ENCODE measurements around the gene POLR1A.

POLR1A gene

DNA sequence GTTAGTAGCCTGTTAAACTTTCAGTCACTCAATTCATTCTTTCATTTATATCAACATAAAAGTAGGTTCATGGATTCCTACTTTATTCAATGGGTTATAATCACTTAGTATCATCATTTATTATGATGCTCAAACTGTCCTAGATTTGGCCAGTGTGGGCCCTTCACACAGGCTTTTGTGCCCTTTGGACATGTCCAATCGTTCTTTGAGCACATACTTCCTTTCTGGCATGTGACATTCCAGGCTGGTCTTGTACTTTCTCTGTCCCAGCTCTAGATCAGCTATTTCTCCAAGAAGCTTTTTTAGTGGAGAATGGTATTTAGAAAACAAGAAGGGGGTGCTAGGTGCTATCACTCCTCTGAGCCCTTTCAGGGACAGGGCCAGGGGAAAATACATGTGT, 11.5 kb downstream of the POLR1A start:
- no peak for DNase-seq

DNA sequence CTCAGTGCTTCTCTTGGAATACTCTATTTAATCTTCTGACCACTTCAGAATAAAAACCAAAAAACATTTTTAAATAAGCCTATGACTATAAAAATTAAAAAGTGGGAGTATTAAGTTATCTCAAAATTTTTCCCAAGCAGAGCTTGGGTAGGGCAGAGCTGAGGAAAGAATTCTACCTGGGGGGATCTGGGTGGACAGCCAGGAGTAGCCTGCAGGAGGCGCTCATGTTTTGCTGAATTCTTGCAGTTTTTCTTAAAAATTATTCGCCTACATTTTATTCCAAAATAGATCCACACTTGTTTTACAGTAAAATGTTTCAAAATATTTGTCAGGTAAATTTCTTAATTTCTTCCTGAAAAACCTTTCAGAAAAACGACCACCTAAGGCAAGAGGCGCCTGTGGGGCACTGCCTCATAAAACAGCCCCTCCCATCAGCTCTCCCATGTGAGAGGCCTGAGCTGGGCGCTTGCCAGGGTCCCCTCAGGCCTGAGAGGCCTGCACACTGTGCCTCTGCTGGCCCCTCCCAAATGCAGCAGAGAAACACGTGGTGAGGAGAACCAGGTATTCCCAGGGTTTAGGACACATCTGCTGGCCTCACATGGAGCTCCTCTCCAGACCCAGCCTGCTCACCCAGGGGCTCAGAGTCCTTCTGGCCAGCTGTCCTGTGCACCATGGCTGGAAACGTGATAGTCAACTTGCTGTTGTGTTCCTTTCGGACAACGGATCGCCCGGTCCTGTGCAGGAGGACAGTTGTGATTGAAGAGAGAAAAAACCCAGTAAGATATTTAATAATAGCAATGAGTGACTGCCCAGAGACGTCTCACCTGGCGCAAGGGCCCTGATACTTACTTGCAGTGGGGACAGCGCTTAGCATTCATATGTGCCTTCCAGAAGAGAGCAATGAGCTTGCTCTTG, 17.5 kb downstream of the POLR1A start:
- no peak for DNase-seq

- DNase-seq = no peak
Measured at GRCh38 chr2:86082756-86083155, 22.9 kb downstream of the POLR1A start.

DNA sequence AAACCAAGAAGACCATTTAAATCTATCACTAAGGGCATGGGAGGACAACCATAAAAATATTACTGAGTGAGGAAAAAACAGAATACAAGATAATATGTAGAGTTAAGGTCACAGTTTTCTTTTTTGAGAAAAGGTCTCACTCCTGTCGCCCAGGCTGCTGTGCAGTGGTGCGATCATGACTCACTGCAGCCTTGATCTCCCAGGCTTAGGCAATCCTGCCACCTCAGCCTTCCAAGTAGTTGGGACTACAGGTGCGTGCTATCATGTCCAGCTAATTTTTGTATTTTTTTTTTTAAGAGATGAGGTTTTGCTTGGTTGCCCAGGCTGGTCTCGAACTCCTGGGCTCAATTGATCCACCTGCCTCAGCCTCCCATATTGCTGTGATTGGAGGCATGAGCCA, 24.0 kb downstream of the POLR1A start:
- DNase-seq = no peak

GRCh38 chr2:86079981-86080911, 25.4 kb downstream of the POLR1A start:
- peak; percentile 10 to 64 for DNase-seq

- peak in 1 of 2 experiments; percentile 11 for DNase-seq
Measured at GRCh38 chr2:86078774-86079545, 26.7 kb downstream of the POLR1A start.

DNA sequence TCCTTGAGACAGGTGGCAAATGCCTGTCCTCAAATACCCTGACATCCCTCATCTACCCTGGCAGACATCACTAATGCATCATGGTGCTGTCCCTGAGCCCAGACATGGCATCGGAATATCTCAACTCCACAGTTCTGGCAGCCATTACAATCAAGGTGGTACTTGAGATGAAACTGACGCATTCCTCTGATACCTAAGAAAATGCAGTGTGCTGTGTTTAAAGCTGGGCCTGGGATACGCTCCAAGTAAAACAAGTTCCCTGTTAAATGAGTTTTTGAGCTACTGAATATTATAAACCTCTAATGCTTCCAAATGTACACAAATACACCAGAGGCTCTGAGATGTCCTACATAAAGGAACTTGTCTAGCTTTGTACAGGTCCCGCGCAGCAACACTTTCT, 29.8 kb downstream of the POLR1A start:
- DNase-seq = no peak

- no peak for DNase-seq
Measured at GRCh38 chr2:86074811-86075210, 30.9 kb downstream of the POLR1A start.

DNA sequence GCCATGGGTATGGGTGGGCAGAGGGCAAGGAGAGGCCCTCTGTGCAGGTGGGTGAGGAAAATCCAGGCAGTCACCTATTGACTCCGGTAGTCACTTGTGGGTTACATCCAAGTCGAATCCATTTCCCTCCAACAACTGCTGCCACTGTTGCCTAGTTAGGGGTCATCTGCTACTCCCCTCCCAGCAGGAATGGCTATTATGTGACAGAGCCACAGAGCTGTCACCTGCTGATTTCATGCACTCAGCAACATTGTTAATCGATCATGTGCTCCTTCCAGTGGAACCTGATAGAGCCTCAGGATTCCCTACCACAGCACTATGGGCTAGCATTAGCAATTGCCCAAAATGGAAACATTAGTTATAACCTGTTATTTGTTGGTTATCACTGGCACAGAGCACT, 31.4 kb downstream of the POLR1A start:
- DNase-seq = no peak

- no peak for DNase-seq
Measured at GRCh38 chr2:86073225-86073624, 32.5 kb downstream of the POLR1A start.

DNA sequence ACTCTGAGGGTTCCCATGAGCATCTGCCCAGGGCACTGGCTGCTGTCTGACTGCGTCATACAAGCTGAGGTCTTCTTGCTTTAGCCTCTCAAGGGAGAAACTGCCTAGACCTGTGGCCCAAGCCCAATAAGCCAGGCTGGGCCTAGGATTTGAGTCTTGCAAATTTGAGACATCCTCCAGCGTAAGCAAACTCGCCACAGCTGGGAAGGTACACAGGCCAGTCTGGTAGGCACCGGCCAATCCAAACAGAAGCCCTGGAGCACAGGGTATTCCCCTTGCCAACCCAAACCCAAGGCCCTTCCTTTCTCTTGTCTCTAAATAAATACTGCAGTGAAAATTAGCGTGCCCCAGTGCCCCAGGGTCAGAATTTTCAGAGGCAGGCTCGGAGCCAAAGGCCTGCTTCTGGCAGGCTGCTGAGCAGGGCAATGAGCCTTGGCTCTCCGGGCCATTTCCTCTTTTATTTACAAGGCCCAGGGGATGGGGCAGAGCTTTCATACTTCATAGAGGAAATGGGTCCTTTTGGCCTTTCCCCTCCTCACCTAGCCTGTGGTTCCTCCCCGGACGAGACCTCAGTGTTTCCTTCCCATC, 33.3 kb downstream of the POLR1A start:
- no peak for DNase-seq

DNA sequence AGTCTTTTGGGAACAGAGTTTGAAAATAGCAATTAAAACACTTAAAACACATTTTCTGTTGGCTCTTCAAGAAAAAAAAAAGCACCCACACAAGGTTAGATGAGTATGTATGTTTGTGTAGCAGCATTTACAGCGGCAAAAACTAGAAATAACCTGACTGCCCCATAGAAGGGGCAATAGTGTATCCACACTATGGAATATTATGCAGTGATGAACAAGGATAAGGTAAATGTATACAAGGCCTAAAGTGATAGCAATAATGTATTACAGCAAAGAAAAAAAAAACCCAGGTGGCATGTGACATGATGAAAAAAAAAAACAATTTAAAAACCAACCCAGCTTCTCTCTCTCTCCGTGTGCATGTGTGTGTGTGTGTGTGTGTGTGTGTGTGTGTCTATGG, 34.8 kb downstream of the POLR1A start:
- no peak for DNase-seq

- no peak for DNase-seq
Measured at GRCh38 chr2:86069783-86070339, 35.8 kb downstream of the POLR1A start.

DNA sequence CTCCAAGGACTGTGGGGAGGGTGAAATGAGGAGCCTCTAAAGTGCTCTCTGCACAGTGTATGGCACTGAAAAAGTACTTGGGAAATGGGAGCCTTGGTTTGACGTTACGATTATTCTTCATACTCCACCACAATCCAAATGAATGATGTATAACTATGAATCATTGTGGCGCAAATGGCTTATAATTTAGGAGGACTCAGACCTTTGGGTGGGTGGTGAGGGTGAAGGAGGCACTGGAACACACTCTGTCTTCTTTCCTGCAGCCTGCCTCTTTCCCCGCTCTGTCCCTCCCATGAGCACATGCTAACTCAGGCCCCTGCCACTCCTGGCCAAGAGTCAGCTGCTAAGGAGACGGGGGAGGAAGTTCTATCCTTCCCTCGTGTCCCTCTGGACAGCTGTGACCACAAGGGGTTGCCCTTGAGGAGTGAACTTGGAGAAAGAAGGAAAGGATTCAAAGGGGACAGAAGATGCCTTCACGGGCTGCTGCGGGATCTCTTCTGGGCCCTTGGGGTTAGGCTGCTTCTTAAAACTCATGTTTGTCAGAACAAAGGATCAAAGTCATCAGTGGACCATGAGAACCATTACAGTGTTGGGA, 36.5 kb downstream of the POLR1A start:
- DNase-seq = no peak

- no peak for DNase-seq
Measured at GRCh38 chr2:86068648-86069047, 37.0 kb downstream of the POLR1A start.

DNA sequence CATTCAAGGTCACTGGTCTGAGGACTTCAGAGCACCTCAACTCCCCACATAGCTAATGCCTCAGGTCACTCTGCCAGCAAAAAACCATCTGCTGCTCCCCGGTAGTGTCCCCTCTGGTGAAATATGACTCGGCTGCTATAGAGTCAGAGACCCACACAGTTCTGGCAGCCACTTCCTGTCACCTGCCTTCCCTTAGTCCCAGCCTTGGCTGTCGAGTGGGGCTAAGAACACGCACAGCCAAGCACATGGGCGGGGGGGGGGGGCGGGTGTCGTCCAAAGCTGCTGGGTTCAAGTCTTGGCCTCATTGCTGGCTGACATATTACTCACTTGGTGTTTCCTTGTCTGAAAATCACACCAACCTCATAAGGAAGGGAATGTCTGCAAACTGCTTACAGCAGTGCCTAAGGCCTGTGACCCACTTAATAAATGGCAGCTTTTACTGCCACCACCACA, 37.5 kb downstream of the POLR1A start:
- no peak for DNase-seq

DNA sequence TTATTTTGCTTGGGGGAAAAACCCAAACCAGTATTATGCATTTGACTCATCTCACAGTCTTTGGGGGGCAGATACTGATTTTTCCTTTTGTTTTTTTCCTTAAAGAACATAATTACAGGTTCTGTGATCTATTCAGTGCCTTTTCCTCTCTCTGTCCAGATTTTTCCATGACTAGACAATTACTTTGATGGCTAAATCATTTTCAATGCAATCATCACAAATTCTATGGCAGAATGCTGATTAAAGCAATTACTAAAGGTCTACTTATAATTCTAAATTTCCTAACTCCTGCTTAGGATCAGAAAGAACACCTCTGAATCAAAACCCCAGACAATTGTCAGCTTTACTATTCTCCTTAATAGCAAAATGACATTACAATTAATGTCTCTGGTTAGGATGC, 38.8 kb downstream of the POLR1A start:
- DNase-seq = no peak

GRCh38 chr2:86066007-86066578, 39.6 kb downstream of the POLR1A start:
- DNase-seq = no peak

DNA sequence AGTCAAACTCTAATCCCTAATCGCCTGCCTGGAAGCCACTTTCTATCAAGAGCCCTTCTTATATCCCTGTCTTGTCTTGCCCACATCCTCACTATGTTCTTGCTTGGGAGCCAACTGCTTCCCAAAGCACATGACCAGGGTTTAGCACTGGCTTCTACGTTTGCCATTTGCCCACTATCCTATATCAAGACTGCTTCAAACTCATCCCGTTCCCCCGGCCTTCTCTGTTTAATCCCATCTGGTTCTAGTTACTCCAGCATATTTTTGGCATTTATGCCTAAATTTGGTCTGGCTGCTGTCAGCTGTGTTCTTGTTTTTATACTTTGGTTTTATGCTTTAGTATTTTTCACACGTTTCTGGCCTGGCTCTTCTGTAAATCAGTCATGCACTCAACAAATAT, 40.2 kb downstream of the POLR1A start:
- DNase-seq = no peak

- no peak for DNase-seq
Measured at GRCh38 chr2:86064006-86064405, 41.7 kb downstream of the POLR1A start.

- DNase-seq = no peak
Measured at GRCh38 chr2:86062043-86062442, 43.6 kb downstream of the POLR1A start.

Data from NCI-H526 (cell line).